HepG2 (cell line): Measurements from ENCODE around the gene THRAP3. TPM values are rescaled to one million over a fixed set of nuclear protein-coding genes. Genes with fewer than 3 reads are reported as not detected.

Source experiments
- ATAC-seq: fragments of 200-7000 bp; cut with Tn5 transposase; 3 replicates; pipeline ENCODE4 v1.9.1; 2020; ENCODE audit warnings: mild to moderate bottlenecking, moderate library complexity
- BruUV-seq: library from RNA; stranded (reverse); fragments of 400-500 nt; replicated peaks from 2 replicates; lab custom pipeline; 2021; lab: Mats Ljungman, UMichigan
- CTCF ChIA-PET: fragments of 300-600 bp; formaldehyde crosslinking; extraction: SDS; loops from one replicate; lab custom pipeline; 2021; ENCODE audit warnings: low total read pairs, inconsistent platforms, low intra/inter-chr PET ratio; lab: Yijun Ruan, JAX
- POLR2A ChIA-PET: fragments of 350-600 bp; sonication (Branson Sonifier 250); formaldehyde crosslinking; loops from one replicate; lab custom pipeline; 2020; ENCODE audit warnings: antibody characterized with exemption, inconsistent platforms; lab: Yijun Ruan, JAX
- DNase-seq: peaks from one replicate; pipeline ENCODE4 v3.0.0-alpha.2; 2015; ENCODE audit warnings: low spot score
- FAIRE-seq: peaks from 3 replicates; lab custom pipeline; 2011; peaks lifted over from hg19 to GRCh38; lab: Jason Lieb, UNC
- H2AFZ ChIP-seq: one replicate; pipeline ENCODE4 v1.6.1; 2011; ENCODE audit warnings: low read length, inconsistent platforms
- H3K27ac ChIP-seq: fragments of 300-600 bp; 3 replicates; pipeline ENCODE4 v1.8.0; 2011; ENCODE audit warnings: mixed run types, mild to moderate bottlenecking, mixed read lengths, low read length, inconsistent platforms; ENCODE audit not compliant: insufficient read depth; ENCODE audit errors: extremely low read length
- H3K27me3 ChIP-seq, 2 experiments: fragments of 200-600 bp in 1 of 2; 2 replicates in 1 of 2; 3 replicates in 1 of 2; pipeline versions ENCODE4 v1.6.0 to v1.8.0; 2011; ENCODE audit warnings: low read length in 2 of 2, mild to moderate bottlenecking in 2 of 2, moderate library complexity in 2 of 2, inconsistent platforms in 1 of 2; ENCODE audit not compliant: insufficient read depth in 2 of 2, control insufficient read depth in 1 of 2
- H3K36me3 ChIP-seq, 2 experiments: fragments of 200-600 bp in 1 of 2; replicated peaks in 1 of 2; 2 replicates in 1 of 2; 3 replicates in 1 of 2; pipeline versions ENCODE4 v1.5.1 to v1.8.0; 2011; ENCODE audit warnings: low read length in 2 of 2, inconsistent platforms in 1 of 2; ENCODE audit not compliant: insufficient read depth in 2 of 2, control insufficient read depth in 1 of 2
- H3K4me1 ChIP-seq: 2 replicates; pipeline ENCODE4 v1.5.1; 2012; ENCODE audit warnings: low read length, inconsistent platforms; ENCODE audit not compliant: insufficient read depth
- H3K4me2 ChIP-seq: 2 replicates; pipeline ENCODE4 v1.6.0; 2011; ENCODE audit warnings: low read depth, low read length, inconsistent platforms
- H3K4me3 ChIP-seq, 3 experiments: fragments of 200-600 bp in 1 of 3; sonication (generic), shearing (Covaris generic) in 1 of 3; replicated peaks in 1 of 3; 2 replicates each; pipeline ENCODE4 v1.5.1; 2011 to 2016; ENCODE audit warnings: low read length in 3 of 3, inconsistent platforms in 2 of 3, low read depth in 2 of 3, mild to moderate bottlenecking in 2 of 3, control low read depth in 1 of 3, mixed read lengths in 1 of 3; ENCODE audit not compliant: insufficient read depth in 1 of 3
- H3K79me2 ChIP-seq: one replicate; pipeline ENCODE4 v1.6.1; 2011; ENCODE audit warnings: low read length, inconsistent platforms; ENCODE audit not compliant: insufficient read depth
- H3K9ac ChIP-seq: 2 replicates; pipeline ENCODE4 v1.6.0; 2011; ENCODE audit warnings: mild to moderate bottlenecking, low read depth, low read length, inconsistent platforms; ENCODE audit not compliant: insufficient read depth
- H3K9me3 ChIP-seq: 2 replicates; pipeline ENCODE4 v1.5.1; 2012; ENCODE audit warnings: mild to moderate bottlenecking, low read length
- H4K20me1 ChIP-seq: 2 replicates; pipeline ENCODE4 v1.6.0; 2011; ENCODE audit warnings: inconsistent platforms, mild to moderate bottlenecking, low read length, moderate library complexity; ENCODE audit not compliant: insufficient read depth
- ATF7 ChIP-seq, 2 experiments: fragments of 450-650 bp in 1 of 2; sonication (generic) in 1 of 2; formaldehyde crosslinking in 1 of 2; IDR thresholded peaks; 2 replicates each; pipeline versions ENCODE4 v1.4.0 to v1.6.1; 2016 to 2020; ENCODE audit warnings: antibody characterized with exemption in 1 of 2, mild to moderate bottlenecking in 1 of 2, missing genetic modification reagents in 1 of 2
- GABPA ChIP-seq, 2 experiments: IDR thresholded peaks; 2 replicates each; pipeline ENCODE4 v1.6.1; 2011 to 2016; ENCODE audit warnings: low read depth in 2 of 2, low read length in 1 of 2, missing biosample characterization in 1 of 2, missing genetic modification characterization in 1 of 2
- GABPB1 ChIP-seq: IDR thresholded peaks from 2 replicates; pipeline ENCODE4 v1.6.1; 2016; ENCODE audit warnings: mild to moderate bottlenecking, missing genetic modification reagents, moderate library complexity, missing compliant biosample characterization
- STAG1 ChIP-seq: sonication (generic); formaldehyde crosslinking; IDR thresholded peaks from 2 replicates; pipeline ENCODE4 v1.4.0; 2020; ENCODE audit warnings: missing genetic modification reagents
- TBP ChIP-seq: sonication (generic); formaldehyde crosslinking; IDR thresholded peaks from 2 replicates; pipeline ENCODE4 v1.5.0; 2020; ENCODE audit warnings: missing genetic modification reagents
- ZNF446 ChIP-seq: sonication (generic); formaldehyde crosslinking; IDR thresholded peaks from 2 replicates; pipeline ENCODE4 v1.5.0; 2020; ENCODE audit warnings: mild to moderate bottlenecking, missing genetic modification reagents
- WGBS: methylation state at CpG from one replicate; pipeline ENCODE4 v1.1.6; 2017; ENCODE audit warnings: low lambda C conversion rate; 5-methylcytosine and 5-hydroxymethylcytosine counted together
- in situ Hi-C: cut with HindIII; loops from 2 replicates; pipeline ENCODE4 v1.10.0; 2017; ENCODE audit warnings: low pct_unique_long_range_greater_than_20kb; ENCODE audit not compliant: extremely low pct_ligation_motif_present
- intact Hi-C: fragments of 100-400 bp; cut with micrococcal nuclease; formaldehyde crosslinking; loops from one replicate; pipeline ENCODE4 v1.10.0; 2022; ENCODE audit not compliant: unreplicated experiment
- polyA plus RNA-seq, 8 experiments: library from polyadenylated mRNA; depleted of rRNA in 3 of 8; stranded (reverse) in 7 of 8; unstranded in 1 of 8; fragments of >200 nt; fragmentation: Illumina TruSeq in 4 of 8; extraction: Trizol in 4 of 8; gene quantifications; 2 replicates each; pipeline versions ENCODE4 v1.2.1 to v1.2.3, GENCODE V29; 2011 to 2016; ENCODE audit warnings: low read depth in 4 of 8, missing spikeins in 1 of 8, mixed read lengths in 1 of 8; ENCODE audit not compliant: insufficient read depth in 1 of 8
- total RNA-seq, 5 experiments: library from RNA; depleted of rRNA; stranded (reverse); fragments of >200 nt; fragmentation: Illumina TruSeq; extraction: Trizol; gene quantifications; 2 replicates each; pipeline ENCODE4 v1.2.3, GENCODE V29; 2016; ENCODE audit warnings: low read depth in 1 of 5
- TF ChIP-seq, protein P1 (sequence below): sonication (generic); formaldehyde crosslinking; IDR thresholded peaks from 2 replicates; pipeline ENCODE4 v1.5.0; 2020; ENCODE audit warnings: mild to moderate bottlenecking, missing genetic modification reagents
- TF ChIP-seq, protein P2 (sequence below): sonication (generic); formaldehyde crosslinking; IDR thresholded peaks from 2 replicates; pipeline ENCODE4 v1.5.0; 2020; ENCODE audit warnings: mild to moderate bottlenecking, missing genetic modification reagents, moderate library complexity

The THRAP3 gene
- total and polyA plus RNA-seq, 2 of the 13 experiments (the other 11 are each of a cell fraction or from before 2014, with no cell fraction given) = 45.0 to 92.6 TPM

DNA sequence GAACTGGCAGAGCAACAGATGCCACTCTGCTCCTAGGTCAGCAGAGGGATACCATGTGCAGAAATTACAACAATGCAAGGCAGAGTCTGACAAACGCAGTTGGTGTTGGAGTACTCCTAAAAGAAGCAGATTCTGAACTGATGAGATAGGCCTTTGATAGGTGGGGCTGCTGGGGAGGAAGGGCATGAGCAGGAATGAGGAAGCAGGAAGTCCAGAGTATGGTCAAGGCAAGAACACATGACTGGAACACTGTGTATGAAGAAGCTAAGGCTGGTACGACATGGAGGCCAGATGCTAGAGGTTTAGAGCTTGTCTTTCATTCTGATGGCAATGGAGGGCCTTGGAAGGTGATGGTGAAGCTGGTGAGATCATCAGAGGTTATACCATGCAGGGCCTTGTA, 11.5 kb upstream of the THRAP3 start (continued):
- TF ChIP-seq TBP (CRISPR knock-in tag) = no peak
- TF ChIP-seq, protein P1, sequence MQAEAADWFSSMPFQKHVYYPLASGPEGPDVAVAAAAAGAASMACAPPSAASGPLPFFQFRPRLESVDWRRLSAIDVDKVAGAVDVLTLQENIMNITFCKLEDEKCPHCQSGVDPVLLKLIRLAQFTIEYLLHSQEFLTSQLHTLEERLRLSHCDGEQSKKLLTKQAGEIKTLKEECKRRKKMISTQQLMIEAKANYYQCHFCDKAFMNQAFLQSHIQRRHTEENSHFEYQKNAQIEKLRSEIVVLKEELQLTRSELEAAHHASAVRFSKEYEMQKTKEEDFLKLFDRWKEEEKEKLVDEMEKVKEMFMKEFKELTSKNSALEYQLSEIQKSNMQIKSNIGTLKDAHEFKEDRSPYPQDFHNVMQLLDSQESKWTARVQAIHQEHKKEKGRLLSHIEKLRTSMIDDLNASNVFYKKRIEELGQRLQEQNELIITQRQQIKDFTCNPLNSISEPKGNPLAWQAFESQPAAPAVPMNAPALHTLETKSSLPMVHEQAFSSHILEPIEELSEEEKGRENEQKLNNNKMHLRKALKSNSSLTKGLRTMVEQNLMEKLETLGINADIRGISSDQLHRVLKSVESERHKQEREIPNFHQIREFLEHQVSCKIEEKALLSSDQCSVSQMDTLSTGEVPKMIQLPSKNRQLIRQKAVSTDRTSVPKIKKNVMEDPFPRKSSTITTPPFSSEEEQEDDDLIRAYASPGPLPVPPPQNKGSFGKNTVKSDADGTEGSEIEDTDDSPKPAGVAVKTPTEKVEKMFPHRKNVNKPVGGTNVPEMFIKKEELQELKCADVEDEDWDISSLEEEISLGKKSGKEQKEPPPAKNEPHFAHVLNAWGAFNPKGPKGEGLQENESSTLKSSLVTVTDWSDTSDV = no peak
- no peak for TF ChIP-seq ZNF446 (CRISPR knock-in tag)
- TF ChIP-seq GABPB1 (CRISPR knock-in tag) = peak; percentile 30; the same call in 1 of the 2 replicates
- TF ChIP-seq GABPA (IDR thresholded peaks at IDR 0.05; ENCODE audit: low read depth, low read length) = no peak
- no peak for TF ChIP-seq GABPA (CRISPR knock-in tag; IDR thresholded peaks at IDR 0.05; ENCODE audit: low read depth)

DNA sequence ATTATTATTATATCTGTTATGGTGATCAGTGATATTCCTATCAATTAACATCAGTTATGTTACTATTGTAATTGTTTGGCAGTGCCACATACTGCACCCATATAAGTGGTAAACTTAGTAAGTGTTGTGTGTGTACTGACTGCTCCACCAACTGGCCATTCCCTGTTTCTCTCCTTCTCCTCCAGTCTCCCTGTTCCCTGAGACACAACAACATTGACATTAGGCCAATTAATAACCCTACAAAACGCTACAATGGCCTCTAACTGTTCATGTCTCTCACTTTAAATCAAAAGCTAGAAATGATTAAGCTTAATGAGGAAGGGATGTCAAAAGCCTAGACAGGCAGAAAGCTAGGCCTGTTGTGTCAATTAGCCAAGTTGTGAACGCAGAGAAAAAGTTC, 6.6 kb upstream of the THRAP3 start:
- Histone ChIP-seq H3K79me2 (no peaks in the 10 kb centered on the region), H3K4me1 (peaks cover 31% of the 10 kb centered on the region), H3K9me3 (no peaks in the 10 kb centered on the region), H4K20me1 (no peaks in the 10 kb centered on the region), H3K4me2 (no peak overlapping the region; the same call in 1 of the 2 replicates), H2AFZ (no peak overlapping the region), H3K9ac (no peak overlapping the region), H3K27me3 (no peaks in the 10 kb centered on the region), H3K4me3 (no peak overlapping the region), H3K36me3 (no peaks in the 10 kb centered on the region), H3K27ac (no peak overlapping the region)
- ATAC-seq (peak; percentile 82; the same call in 2 of the 3 replicates), FAIRE-seq (peak; percentile 68), DNase-seq (no peak)
- TF ChIP-seq ATF7 (IDR thresholded peaks at IDR 0.05) (no peak), ATF7 (CRISPR knock-in tag; IDR thresholded peaks at IDR 0.05) (no peak), STAG1 (CRISPR knock-in tag) (peak; percentile 59)
- TF ChIP-seq, protein P2, sequence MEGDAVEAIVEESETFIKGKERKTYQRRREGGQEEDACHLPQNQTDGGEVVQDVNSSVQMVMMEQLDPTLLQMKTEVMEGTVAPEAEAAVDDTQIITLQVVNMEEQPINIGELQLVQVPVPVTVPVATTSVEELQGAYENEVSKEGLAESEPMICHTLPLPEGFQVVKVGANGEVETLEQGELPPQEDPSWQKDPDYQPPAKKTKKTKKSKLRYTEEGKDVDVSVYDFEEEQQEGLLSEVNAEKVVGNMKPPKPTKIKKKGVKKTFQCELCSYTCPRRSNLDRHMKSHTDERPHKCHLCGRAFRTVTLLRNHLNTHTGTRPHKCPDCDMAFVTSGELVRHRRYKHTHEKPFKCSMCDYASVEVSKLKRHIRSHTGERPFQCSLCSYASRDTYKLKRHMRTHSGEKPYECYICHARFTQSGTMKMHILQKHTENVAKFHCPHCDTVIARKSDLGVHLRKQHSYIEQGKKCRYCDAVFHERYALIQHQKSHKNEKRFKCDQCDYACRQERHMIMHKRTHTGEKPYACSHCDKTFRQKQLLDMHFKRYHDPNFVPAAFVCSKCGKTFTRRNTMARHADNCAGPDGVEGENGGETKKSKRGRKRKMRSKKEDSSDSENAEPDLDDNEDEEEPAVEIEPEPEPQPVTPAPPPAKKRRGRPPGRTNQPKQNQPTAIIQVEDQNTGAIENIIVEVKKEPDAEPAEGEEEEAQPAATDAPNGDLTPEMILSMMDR (CRISPR knock-in tag) = peak; percentile 66
- 43% methylated on average over 2 of the region's 2 CpGs for WGBS
- ChIA-PET CTCF (no interaction called here), POLR2A (no interaction called here)
- BruUV-seq = no TSS peak
- intact Hi-C loops (no loop called here), in situ Hi-C loops (no loop called here)
